HEK293 (cell line): ENCODE results near the gene TAS2R38.

Source experiments
- CTCF ChIA-PET: fragments of 350-600 bp; formaldehyde crosslinking; extraction: SDS; loops from one replicate; lab custom pipeline; 2021; ENCODE audit warnings: antibody characterized with exemption; lab: Yijun Ruan, JAX
- POLR2A ChIA-PET: fragments of 300-600 bp; formaldehyde crosslinking; extraction: SDS; loops from one replicate; lab custom pipeline; 2020; ENCODE audit warnings: antibody characterized with exemption, inconsistent platforms; lab: Yijun Ruan, JAX
- H3K27ac ChIP-seq: fragments of 200-500 bp; sonication (Bioruptor generic); 2 replicates; pipeline ENCODE4 v1.5.1; 2014; ENCODE audit warnings: low read depth, low read length, control low read depth, inconsistent platforms; ENCODE audit errors: extremely low read depth
- H3K36me3 ChIP-seq, 2 experiments: fragments of 200-500 bp in 1 of 2; sonication (Bioruptor generic) in 1 of 2; 1 replicate in 1 of 2; 2 replicates in 1 of 2; pipeline ENCODE4 v1.5.1; 2014 to 2017; ENCODE audit warnings: inconsistent platforms in 2 of 2, low read length in 2 of 2; ENCODE audit not compliant: control insufficient read depth in 2 of 2, insufficient read depth in 1 of 2
- H3K4me1 ChIP-seq: fragments of 200-500 bp; sonication (Bioruptor generic); 2 replicates; pipeline ENCODE4 v1.5.1; 2014; ENCODE audit warnings: mild to moderate bottlenecking, low read length, inconsistent platforms; ENCODE audit not compliant: control insufficient read depth, insufficient read depth
- H3K4me3 ChIP-seq: 2 replicates; pipeline ENCODE4 v1.5.1; 2011; ENCODE audit warnings: low read depth, mild to moderate bottlenecking, control low read depth, low read length, moderate library complexity
- H3K9me3 ChIP-seq: fragments of 200-500 bp; sonication (Bioruptor generic); 2 replicates; pipeline ENCODE4 v1.5.1; 2014; ENCODE audit warnings: low read depth, low read length, inconsistent platforms; ENCODE audit not compliant: control insufficient read depth, insufficient read depth
- PRDM10 ChIP-seq: fragments of 450-650 bp; formaldehyde crosslinking; IDR thresholded peaks from 2 replicates; pipeline ENCODE4 v1.5.1; 2016; ENCODE audit warnings: missing biosample characterization, missing genetic modification characterization
- ZBTB44 ChIP-seq: fragments of 450-650 bp; IDR thresholded peaks from 2 replicates; pipeline ENCODE4 v1.5.1; 2018; ENCODE audit warnings: missing biosample characterization, mild to moderate bottlenecking, missing genetic modification characterization
- ZNF133 ChIP-seq: fragments of 450-650 bp; formaldehyde crosslinking; IDR thresholded peaks from 2 replicates; pipeline ENCODE4 v1.5.1; 2016; ENCODE audit warnings: missing biosample characterization, missing genetic modification characterization
- ZNF221 ChIP-seq: fragments of 450-650 bp; formaldehyde crosslinking; IDR thresholded peaks from 2 replicates; pipeline ENCODE4 v1.5.1; 2017; ENCODE audit warnings: missing biosample characterization, missing genetic modification characterization, borderline replicate concordance
- ZNF24 ChIP-seq: fragments of 450-650 bp; formaldehyde crosslinking; IDR thresholded peaks from 2 replicates; pipeline ENCODE4 v1.5.1; 2016; ENCODE audit warnings: missing biosample characterization, missing genetic modification characterization
- ZNF350 ChIP-seq: fragments of 450-650 bp; formaldehyde crosslinking; IDR thresholded peaks from 2 replicates; pipeline ENCODE4 v1.5.0; 2017; ENCODE audit warnings: missing biosample characterization, mild to moderate bottlenecking, missing genetic modification characterization
- ZNF354C ChIP-seq: fragments of 450-650 bp; formaldehyde crosslinking; IDR thresholded peaks from 2 replicates; pipeline ENCODE4 v1.5.1; 2016; ENCODE audit warnings: missing biosample characterization, missing genetic modification characterization, low read depth, borderline replicate concordance
- ZNF404 ChIP-seq: fragments of 450-650 bp; formaldehyde crosslinking; IDR thresholded peaks from 2 replicates; pipeline ENCODE4 v1.5.1; 2017; ENCODE audit warnings: missing biosample characterization, missing genetic modification characterization
- ZNF660 ChIP-seq: fragments of 450-650 bp; IDR thresholded peaks from 2 replicates; pipeline ENCODE4 v1.5.1; 2018; ENCODE audit warnings: missing biosample characterization, mild to moderate bottlenecking, missing genetic modification characterization
- ZSCAN4 ChIP-seq: fragments of 450-650 bp; formaldehyde crosslinking; IDR thresholded peaks from 2 replicates; pipeline ENCODE4 v1.5.1; 2017; ENCODE audit warnings: missing biosample characterization, missing genetic modification characterization

TAS2R38 gene

GRCh38 chr7:142002179-142002578 lies 28.6 kb upstream of the TAS2R38 start:
- H3K27ac ChIP-seq: no peak overlapping the region
- ChIA-PET POLR2A (no interaction called here), CTCF (no interaction called here)
- TF ChIP-seq ZNF133 (tag by site-specific recombination) (no peak), ZSCAN4 (tag by site-specific recombination) (no peak), ZNF350 (tag by site-specific recombination) (no peak), ZNF354C (tag by site-specific recombination) (no peak)
- no peaks in the 10 kb centered on the region for H3K36me3 ChIP-seq
- peaks cover 2% of the 10 kb centered on the region; the same call in 1 of the 2 replicates for H3K4me1 ChIP-seq
- no peaks in the 10 kb centered on the region for H3K9me3 ChIP-seq
- H3K4me3 ChIP-seq: no peak overlapping the region

GRCh38 chr7:142001163-142001874 lies 27.7 kb upstream of the TAS2R38 start:
- Histone ChIP-seq H3K4me1 (peaks cover 2% of the 10 kb centered on the region; the same call in 1 of the 2 replicates), H3K36me3 (no peaks in the 10 kb centered on the region), H3K9me3 (no peaks in the 10 kb centered on the region), H3K4me3 (no peak overlapping the region), H3K27ac (no peak overlapping the region)
- ChIA-PET CTCF (interaction anchor here (0.6 kb wide), 1 partner anchor 339 kb away, joined by 3 read pairs; no protein-coding TSS in a partner anchor), POLR2A (no interaction called here)
- TF ChIP-seq PRDM10 (tag by site-specific recombination) (0 out of 2 replicates have a peak, but pooled peaks have one; percentile 14), ZNF221 (tag by site-specific recombination) (no peak)

GRCh38 chr7:142000244-142000643 lies 26.7 kb upstream of the TAS2R38 start:
- Histone ChIP-seq H3K4me1 (peaks cover 2% of the 10 kb centered on the region; the same call in 1 of the 2 replicates), H3K27ac (no peak overlapping the region), H3K36me3 (no peaks in the 10 kb centered on the region), H3K9me3 (no peaks in the 10 kb centered on the region), H3K4me3 (no peak overlapping the region)
- POLR2A ChIA-PET: no interaction called here
- no peak for TF ChIP-seq ZNF404
- TF ChIP-seq ZBTB44: no peak
- TF ChIP-seq ZNF24 (tag by site-specific recombination): no peak
- no peak for TF ChIP-seq ZNF660 (tag by site-specific recombination)
- CTCF ChIA-PET: interaction anchor here (0.7 kb wide), 1 partner anchor 301 kb away, joined by 4 read pairs; no protein-coding TSS in a partner anchor
